Rectal smooth muscle tissue (tissue), 1 donor: ENCODE data around the gene CAPS.

Source experiments
- H3K27ac ChIP-seq: one replicate; pipeline ENCODE4 v1.7.0; 2013; ENCODE audit warnings: low read depth, low read length, inconsistent platforms
- H3K27me3 ChIP-seq: one replicate; pipeline ENCODE4 v1.7.0; 2013; ENCODE audit warnings: low read length; ENCODE audit not compliant: control insufficient read depth, insufficient read depth
- H3K36me3 ChIP-seq: one replicate; pipeline ENCODE4 v1.7.0; 2013; ENCODE audit warnings: low read length; ENCODE audit not compliant: control insufficient read depth, insufficient read depth
- H3K4me1 ChIP-seq: one replicate; pipeline ENCODE4 v1.7.0; 2013; ENCODE audit warnings: low read length; ENCODE audit not compliant: control insufficient read depth, insufficient read depth
- H3K4me3 ChIP-seq: one replicate; pipeline ENCODE4 v1.7.0; 2013; ENCODE audit warnings: low read length
- H3K9ac ChIP-seq: one replicate; pipeline ENCODE4 v1.7.0; 2013; ENCODE audit warnings: low read length

The CAPS gene

GRCh38 chr19:5933391-5934068 is 19.5 kb downstream of the CAPS start:
- H3K27me3 ChIP-seq, result no peaks in the 10 kb centered on the region
- peaks cover 25% of the 10 kb centered on the region for H3K4me1 ChIP-seq
- H3K27ac ChIP-seq, result peak overlapping the region; percentile 59
- no peak overlapping the region for H3K4me3 ChIP-seq
- H3K9ac ChIP-seq, result no peak overlapping the region
- peaks cover 23% of the 10 kb centered on the region for H3K36me3 ChIP-seq

GRCh38 chr19:5934069-5934401 is 20.0 kb downstream of the CAPS start:
- Histone ChIP-seq H3K27me3 (no peaks in the 10 kb centered on the region), H3K36me3 (peaks cover 20% of the 10 kb centered on the region), H3K9ac (no peak overlapping the region), H3K4me3 (no peak overlapping the region), H3K4me1 (peaks cover 23% of the 10 kb centered on the region), H3K27ac (peak overlapping the region; percentile 33)

- no peak overlapping the region for H3K4me3 ChIP-seq
- peaks cover 13% of the 10 kb centered on the region for H3K36me3 ChIP-seq
- peak overlapping the region; percentile 66 for H3K27ac ChIP-seq
- H3K27me3 ChIP-seq, result no peaks in the 10 kb centered on the region
- no peak overlapping the region for H3K9ac ChIP-seq
- H3K4me1 ChIP-seq, result peaks cover 22% of the 10 kb centered on the region
Measured at GRCh38 chr19:5934774-5935472, 20.9 kb downstream of the CAPS start.

GRCh38 chr19:5935473-5936291 is 21.6 kb downstream of the CAPS start:
- Histone ChIP-seq H3K27ac (peak overlapping the region; percentile 66), H3K4me1 (peaks cover 22% of the 10 kb centered on the region), H3K4me3 (no peak overlapping the region), H3K27me3 (no peaks in the 10 kb centered on the region), H3K9ac (no peak overlapping the region), H3K36me3 (peaks cover 16% of the 10 kb centered on the region)

GRCh38 chr19:5936292-5936592 is 22.2 kb downstream of the CAPS start:
- H3K4me1 ChIP-seq, result peaks cover 22% of the 10 kb centered on the region
- no peak overlapping the region for H3K4me3 ChIP-seq
- no peak overlapping the region for H3K27ac ChIP-seq
- H3K27me3 ChIP-seq, result no peaks in the 10 kb centered on the region
- no peak overlapping the region for H3K9ac ChIP-seq
- H3K36me3 ChIP-seq, result peaks cover 19% of the 10 kb centered on the region

GRCh38 chr19:5937550-5937949 is 23.5 kb downstream of the CAPS start:
- peaks cover 17% of the 10 kb centered on the region for H3K36me3 ChIP-seq
- no peak overlapping the region for H3K9ac ChIP-seq
- peaks cover 31% of the 10 kb centered on the region for H3K4me1 ChIP-seq
- H3K27me3 ChIP-seq, result no peaks in the 10 kb centered on the region
- H3K4me3 ChIP-seq, result no peak overlapping the region
- H3K27ac ChIP-seq, result no peak overlapping the region

- Histone ChIP-seq H3K36me3 (peaks cover 17% of the 10 kb centered on the region), H3K9ac (no peak overlapping the region), H3K4me1 (peaks cover 30% of the 10 kb centered on the region), H3K4me3 (no peak overlapping the region), H3K27ac (peak overlapping the region; percentile 73), H3K27me3 (no peaks in the 10 kb centered on the region)
Measured at GRCh38 chr19:5940260-5941208, 26.5 kb downstream of the CAPS start.

GRCh38 chr19:5941673-5942072 is 27.6 kb downstream of the CAPS start:
- H3K27ac ChIP-seq, result peak overlapping the region; percentile 73
- no peaks in the 10 kb centered on the region for H3K27me3 ChIP-seq
- peaks cover 27% of the 10 kb centered on the region for H3K4me1 ChIP-seq
- H3K36me3 ChIP-seq, result peaks cover 14% of the 10 kb centered on the region
- H3K4me3 ChIP-seq, result no peak overlapping the region
- no peak overlapping the region for H3K9ac ChIP-seq

GRCh38 chr19:5943045-5943444 is 29.0 kb downstream of the CAPS start:
- H3K27ac ChIP-seq, result peak overlapping the region; percentile 73
- no peaks in the 10 kb centered on the region for H3K27me3 ChIP-seq
- no peak overlapping the region for H3K9ac ChIP-seq
- H3K4me1 ChIP-seq, result peaks cover 33% of the 10 kb centered on the region
- peaks cover 10% of the 10 kb centered on the region for H3K36me3 ChIP-seq
- H3K4me3 ChIP-seq, result no peak overlapping the region

- Histone ChIP-seq H3K9ac (no peak overlapping the region), H3K4me1 (peaks cover 37% of the 10 kb centered on the region), H3K4me3 (no peak overlapping the region), H3K36me3 (peaks cover 10% of the 10 kb centered on the region), H3K27ac (peak overlapping the region; percentile 73), H3K27me3 (no peaks in the 10 kb centered on the region)
Measured at GRCh38 chr19:5943623-5944022, 29.6 kb downstream of the CAPS start.

GRCh38 chr19:5947435-5947834 is 33.4 kb downstream of the CAPS start:
- H3K27me3 ChIP-seq, result no peaks in the 10 kb centered on the region
- peak overlapping the region; percentile 88 for H3K27ac ChIP-seq
- no peak overlapping the region for H3K9ac ChIP-seq
- peaks cover 65% of the 10 kb centered on the region for H3K4me1 ChIP-seq
- H3K4me3 ChIP-seq, result peak overlapping the region; percentile 39
- no peaks in the 10 kb centered on the region for H3K36me3 ChIP-seq
